ENCODE data around the gene NFX1. TPM values are rescaled to one million over a fixed set of nuclear protein-coding genes. Genes with fewer than 3 reads are reported as not detected.
"Not testable (repeated sequence)": the region's sequence is repeated elsewhere in the genome, so short reads cannot be mapped to it uniquely, and the experiment has no call there.

Gene NFX1
- total and polyA plus RNA-seq, 4 donors, result 13.7 to 27.9 (median 14.6) TPM

DNA sequence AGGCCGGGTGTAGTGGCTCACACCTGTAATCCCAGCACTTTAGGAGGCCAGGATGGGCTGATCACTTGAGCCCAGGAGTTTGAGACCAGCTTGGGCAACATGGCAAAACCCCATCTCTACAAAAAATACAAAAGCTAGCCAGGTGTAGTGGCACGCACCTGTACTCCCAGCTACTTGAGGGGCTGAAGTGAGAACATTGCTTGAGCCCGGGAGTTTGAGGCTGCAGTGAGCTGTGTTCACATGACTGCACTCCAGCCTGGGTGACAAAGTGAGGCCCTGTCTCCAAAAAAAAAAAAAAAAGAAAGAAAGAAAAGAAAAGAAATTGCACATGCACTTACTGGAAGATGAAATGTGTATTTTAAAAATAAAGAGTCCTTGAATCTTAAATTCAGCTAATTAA lies 26.8 kb downstream of the NFX1 start:
- peaks cover 21 to 84% (median 74%) of the 10 kb centered on the region in 4 donors for H3K36me3 ChIP-seq (ENCODE audit: control insufficient read depth in 4 of 4, insufficient read depth in 3 of 4, low read depth in 1 of 4, low read length in 3 of 4)
- H3K4me1 ChIP-seq (ENCODE audit: control insufficient read depth in 4 of 4, insufficient read depth in 4 of 4, low read length in 3 of 4); DNase-seq (ENCODE audit: low spot score); H3K27me3 ChIP-seq (ENCODE audit: control insufficient read depth in 4 of 4, insufficient read depth in 4 of 4, low read length in 3 of 4); H3K27ac ChIP-seq (ENCODE audit: low read depth in 1 of 2, low read length in 2 of 2); H3K9ac ChIP-seq (ENCODE audit: low read depth in 1 of 2, low read length in 2 of 2); H3K9me3 ChIP-seq (ENCODE audit: control insufficient read depth in 4 of 4, low read length in 3 of 4); H3K4me3 ChIP-seq (ENCODE audit: low read depth in 1 of 3, low read length in 3 of 3): not testable (repeated sequence)
- WGBS, result 97% methylated on average over 3 of the region's 3 CpGs

DNA sequence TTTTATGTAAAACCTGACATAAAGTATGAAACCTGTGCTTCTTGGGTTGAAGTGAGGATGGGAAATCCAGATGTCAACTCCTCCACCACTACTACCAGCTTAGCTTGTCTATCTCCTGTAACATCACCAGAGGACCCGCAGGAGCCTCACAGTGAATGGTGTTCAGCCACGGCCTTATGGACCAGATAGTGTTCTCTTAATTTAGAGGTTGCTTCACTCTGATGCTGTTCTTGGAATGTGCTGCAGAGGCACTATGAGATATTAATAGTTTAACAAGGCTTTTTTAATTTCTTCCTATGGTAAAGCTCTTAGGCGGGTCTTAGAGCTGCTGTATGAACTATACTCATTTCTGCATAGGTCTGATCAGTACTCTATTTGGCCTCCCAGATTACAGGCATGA lies 27.9 kb downstream of the NFX1 start:
- TF ChIP-seq, protein P1, sequence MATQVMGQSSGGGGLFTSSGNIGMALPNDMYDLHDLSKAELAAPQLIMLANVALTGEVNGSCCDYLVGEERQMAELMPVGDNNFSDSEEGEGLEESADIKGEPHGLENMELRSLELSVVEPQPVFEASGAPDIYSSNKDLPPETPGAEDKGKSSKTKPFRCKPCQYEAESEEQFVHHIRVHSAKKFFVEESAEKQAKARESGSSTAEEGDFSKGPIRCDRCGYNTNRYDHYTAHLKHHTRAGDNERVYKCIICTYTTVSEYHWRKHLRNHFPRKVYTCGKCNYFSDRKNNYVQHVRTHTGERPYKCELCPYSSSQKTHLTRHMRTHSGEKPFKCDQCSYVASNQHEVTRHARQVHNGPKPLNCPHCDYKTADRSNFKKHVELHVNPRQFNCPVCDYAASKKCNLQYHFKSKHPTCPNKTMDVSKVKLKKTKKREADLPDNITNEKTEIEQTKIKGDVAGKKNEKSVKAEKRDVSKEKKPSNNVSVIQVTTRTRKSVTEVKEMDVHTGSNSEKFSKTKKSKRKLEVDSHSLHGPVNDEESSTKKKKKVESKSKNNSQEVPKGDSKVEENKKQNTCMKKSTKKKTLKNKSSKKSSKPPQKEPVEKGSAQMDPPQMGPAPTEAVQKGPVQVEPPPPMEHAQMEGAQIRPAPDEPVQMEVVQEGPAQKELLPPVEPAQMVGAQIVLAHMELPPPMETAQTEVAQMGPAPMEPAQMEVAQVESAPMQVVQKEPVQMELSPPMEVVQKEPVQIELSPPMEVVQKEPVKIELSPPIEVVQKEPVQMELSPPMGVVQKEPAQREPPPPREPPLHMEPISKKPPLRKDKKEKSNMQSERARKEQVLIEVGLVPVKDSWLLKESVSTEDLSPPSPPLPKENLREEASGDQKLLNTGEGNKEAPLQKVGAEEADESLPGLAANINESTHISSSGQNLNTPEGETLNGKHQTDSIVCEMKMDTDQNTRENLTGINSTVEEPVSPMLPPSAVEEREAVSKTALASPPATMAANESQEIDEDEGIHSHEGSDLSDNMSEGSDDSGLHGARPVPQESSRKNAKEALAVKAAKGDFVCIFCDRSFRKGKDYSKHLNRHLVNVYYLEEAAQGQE (IDR thresholded peaks at IDR 0.05), result no peak
- no peak for TF ChIP-seq TAF1 (conservative IDR thresholded peaks at IDR 0.05)
- TF ChIP-seq FOXA1 (IDR thresholded peaks at IDR 0.05), result no peak
- no peak for TF ChIP-seq EGR1 (IDR thresholded peaks at IDR 0.05; ENCODE audit: low read depth in 2 of 2)
- TF ChIP-seq HNF4A (conservative IDR thresholded peaks at IDR 0.05), result no peak
- TF ChIP-seq, protein P2, sequence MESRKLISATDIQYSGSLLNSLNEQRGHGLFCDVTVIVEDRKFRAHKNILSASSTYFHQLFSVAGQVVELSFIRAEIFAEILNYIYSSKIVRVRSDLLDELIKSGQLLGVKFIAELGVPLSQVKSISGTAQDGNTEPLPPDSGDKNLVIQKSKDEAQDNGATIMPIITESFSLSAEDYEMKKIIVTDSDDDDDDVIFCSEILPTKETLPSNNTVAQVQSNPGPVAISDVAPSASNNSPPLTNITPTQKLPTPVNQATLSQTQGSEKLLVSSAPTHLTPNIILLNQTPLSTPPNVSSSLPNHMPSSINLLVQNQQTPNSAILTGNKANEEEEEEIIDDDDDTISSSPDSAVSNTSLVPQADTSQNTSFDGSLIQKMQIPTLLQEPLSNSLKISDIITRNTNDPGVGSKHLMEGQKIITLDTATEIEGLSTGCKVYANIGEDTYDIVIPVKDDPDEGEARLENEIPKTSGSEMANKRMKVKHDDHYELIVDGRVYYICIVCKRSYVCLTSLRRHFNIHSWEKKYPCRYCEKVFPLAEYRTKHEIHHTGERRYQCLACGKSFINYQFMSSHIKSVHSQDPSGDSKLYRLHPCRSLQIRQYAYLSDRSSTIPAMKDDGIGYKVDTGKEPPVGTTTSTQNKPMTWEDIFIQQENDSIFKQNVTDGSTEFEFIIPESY (IDR thresholded peaks at IDR 0.05), result no peak
- no peak for TF ChIP-seq RAD21 (IDR thresholded peaks at IDR 0.05)
- TF ChIP-seq, protein P3, sequence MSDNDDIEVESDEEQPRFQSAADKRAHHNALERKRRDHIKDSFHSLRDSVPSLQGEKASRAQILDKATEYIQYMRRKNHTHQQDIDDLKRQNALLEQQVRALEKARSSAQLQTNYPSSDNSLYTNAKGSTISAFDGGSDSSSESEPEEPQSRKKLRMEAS (IDR thresholded peaks at IDR 0.05), result no peak
- TF ChIP-seq NR2F2 (IDR thresholded peaks at IDR 0.05), result no peak
- no peak for TF ChIP-seq GABPA (IDR thresholded peaks at IDR 0.05 in 1 of 2, conservative IDR thresholded peaks at IDR 0.05 in 1 of 2)
- no peak for TF ChIP-seq SP1 (IDR thresholded peaks at IDR 0.05)
- TF ChIP-seq, protein P4, sequence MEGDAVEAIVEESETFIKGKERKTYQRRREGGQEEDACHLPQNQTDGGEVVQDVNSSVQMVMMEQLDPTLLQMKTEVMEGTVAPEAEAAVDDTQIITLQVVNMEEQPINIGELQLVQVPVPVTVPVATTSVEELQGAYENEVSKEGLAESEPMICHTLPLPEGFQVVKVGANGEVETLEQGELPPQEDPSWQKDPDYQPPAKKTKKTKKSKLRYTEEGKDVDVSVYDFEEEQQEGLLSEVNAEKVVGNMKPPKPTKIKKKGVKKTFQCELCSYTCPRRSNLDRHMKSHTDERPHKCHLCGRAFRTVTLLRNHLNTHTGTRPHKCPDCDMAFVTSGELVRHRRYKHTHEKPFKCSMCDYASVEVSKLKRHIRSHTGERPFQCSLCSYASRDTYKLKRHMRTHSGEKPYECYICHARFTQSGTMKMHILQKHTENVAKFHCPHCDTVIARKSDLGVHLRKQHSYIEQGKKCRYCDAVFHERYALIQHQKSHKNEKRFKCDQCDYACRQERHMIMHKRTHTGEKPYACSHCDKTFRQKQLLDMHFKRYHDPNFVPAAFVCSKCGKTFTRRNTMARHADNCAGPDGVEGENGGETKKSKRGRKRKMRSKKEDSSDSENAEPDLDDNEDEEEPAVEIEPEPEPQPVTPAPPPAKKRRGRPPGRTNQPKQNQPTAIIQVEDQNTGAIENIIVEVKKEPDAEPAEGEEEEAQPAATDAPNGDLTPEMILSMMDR (IDR thresholded peaks at IDR 0.05; ENCODE audit: low read depth, low read length, missing input control), result no peak
- TF ChIP-seq RXRA (IDR thresholded peaks at IDR 0.05), result no peak
- TF ChIP-seq, protein P5, sequence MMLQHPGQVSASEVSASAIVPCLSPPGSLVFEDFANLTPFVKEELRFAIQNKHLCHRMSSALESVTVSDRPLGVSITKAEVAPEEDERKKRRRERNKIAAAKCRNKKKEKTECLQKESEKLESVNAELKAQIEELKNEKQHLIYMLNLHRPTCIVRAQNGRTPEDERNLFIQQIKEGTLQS (IDR thresholded peaks at IDR 0.05), result no peak
- TF ChIP-seq HNF4G (IDR thresholded peaks at IDR 0.05), result no peak
- no peak for TF ChIP-seq FOXA2 (IDR thresholded peaks at IDR 0.05)
- TF ChIP-seq YY1 (IDR thresholded peaks at IDR 0.05), result no peak
- no peak for TF ChIP-seq JUND (IDR thresholded peaks at IDR 0.05)
- Histone ChIP-seq H3K9ac (ENCODE audit: low read depth in 1 of 2, low read length in 2 of 2) (no peak overlapping the region), H3K4me1 (ENCODE audit: control insufficient read depth in 4 of 4, insufficient read depth in 4 of 4, low read length in 3 of 4) (no peaks in the 10 kb centered on the region), H3K27ac (ENCODE audit: low read depth in 1 of 2, low read length in 2 of 2) (no peak overlapping the region), H3K9me3 (ENCODE audit: control insufficient read depth in 4 of 4, low read length in 3 of 4) (no peaks in the 10 kb centered on the region), H3K4me3 (ENCODE audit: low read depth in 1 of 3, low read length in 3 of 3) (no peak overlapping the region), H3K27me3 (ENCODE audit: control insufficient read depth in 4 of 4, insufficient read depth in 4 of 4, low read length in 3 of 4) (no peaks in the 10 kb centered on the region), H3K36me3 (ENCODE audit: control insufficient read depth in 4 of 4, insufficient read depth in 3 of 4, low read depth in 1 of 4, low read length in 3 of 4) (peaks cover 20 to 84% (median 71%) of the 10 kb centered on the region in 4 donors)
- no peak for DNase-seq (ENCODE audit: low spot score)
- 93% methylated on average over 3 of the region's 3 CpGs for WGBS

All from liver (tissue), 9 donors.